Neural progenitor cell (in vitro differentiated cells): Measurements from ENCODE around the gene KCNC1. TPM values are rescaled to one million over a fixed set of nuclear protein-coding genes. Genes with fewer than 3 reads are reported as not detected.

Experiments used
- DNase-seq: peaks from one replicate; pipeline ENCODE4 v3.0.0-alpha.2; 2016; ENCODE audit warnings: low spot score
- H2AFZ ChIP-seq: fragments of 200-600 bp; sonication (generic); replicated peaks from 2 replicates; pipeline ENCODE4 v1.6.1; 2016; ENCODE audit warnings: antibody characterized with exemption
- H3F3A ChIP-seq: fragments of 200-600 bp; sonication (generic); 2 replicates; pipeline ENCODE4 v1.6.1; 2016; ENCODE audit warnings: antibody characterized with exemption, low read depth
- H3K27ac ChIP-seq: fragments of 200-600 bp; sonication (generic); 2 replicates; pipeline ENCODE4 v1.5.1; 2016; ENCODE audit warnings: mild to moderate bottlenecking
- H3K27me3 ChIP-seq: fragments of 200-600 bp; sonication (generic); 2 replicates; pipeline ENCODE4 v1.6.1; 2016; ENCODE audit warnings: mild to moderate bottlenecking, moderate library complexity
- H3K36me3 ChIP-seq: fragments of 200-600 bp; sonication (generic); 2 replicates; pipeline ENCODE4 v1.5.1; 2016
- H3K4me1 ChIP-seq: fragments of 200-600 bp; sonication (generic); 2 replicates; pipeline ENCODE4 v1.6.1; 2016; ENCODE audit warnings: mixed run types
- H3K4me2 ChIP-seq: fragments of 200-600 bp; sonication (generic); 2 replicates; pipeline ENCODE4 v1.6.1; 2016
- H3K4me3 ChIP-seq: fragments of 200-600 bp; sonication (generic); 2 replicates; pipeline ENCODE4 v1.5.1; 2016
- H3K79me2 ChIP-seq: fragments of 200-600 bp; sonication (generic); 2 replicates; pipeline ENCODE4 v1.6.1; 2016; ENCODE audit warnings: low read depth
- H3K9ac ChIP-seq: fragments of 200-600 bp; sonication (generic); 2 replicates; pipeline ENCODE4 v1.6.1; 2016
- H3K9me3 ChIP-seq: fragments of 200-600 bp; sonication (generic); 2 replicates; pipeline ENCODE4 v1.5.1; 2016; ENCODE audit warnings: low read depth
- H4K20me1 ChIP-seq: fragments of 200-600 bp; sonication (generic); 2 replicates; pipeline ENCODE4 v1.6.1; 2016; ENCODE audit warnings: low read depth
- H3K27ac Mint-ChIP-seq: 3 replicates; pipeline ENCODE4 v1.8.0; 2021; ENCODE audit warnings: mixed read lengths
- H3K27me3 Mint-ChIP-seq: 2 replicates; pipeline ENCODE4 v1.8.0; 2022; ENCODE audit warnings: low read depth, mild to moderate bottlenecking, inconsistent platforms, moderate library complexity, mixed read lengths; ENCODE audit not compliant: insufficient read depth
- H3K36me3 Mint-ChIP-seq: 3 replicates; pipeline ENCODE4 v1.8.0; 2021; ENCODE audit warnings: mixed read lengths
- H3K4me1 Mint-ChIP-seq: 3 replicates; pipeline ENCODE4 v1.8.0; 2021; ENCODE audit warnings: mixed read lengths
- H3K4me3 Mint-ChIP-seq: 3 replicates; pipeline ENCODE4 v1.8.0; 2021; ENCODE audit warnings: mild to moderate bottlenecking, moderate library complexity, mixed read lengths
- H3K9me3 Mint-ChIP-seq: 3 replicates; pipeline ENCODE4 v1.8.0; 2020; ENCODE audit warnings: mixed read lengths
- CTCF ChIP-seq: fragments of 200-600 bp; sonication (generic); IDR thresholded peaks from 2 replicates; pipeline ENCODE4 v1.5.1; 2017; ENCODE audit warnings: antibody characterized with exemption, mild to moderate bottlenecking
- EZH2 ChIP-seq: fragments of 200-600 bp; sonication (generic); IDR thresholded peaks from 2 replicates; pipeline ENCODE4 v1.6.1; 2017; ENCODE audit warnings: antibody characterized with exemption, mild to moderate bottlenecking, moderate library complexity
- EZH2phosphoT487 ChIP-seq: fragments of 200-600 bp; sonication (generic); IDR thresholded peaks from 2 replicates; pipeline ENCODE4 v1.6.1; 2017; ENCODE audit warnings: antibody characterized with exemption
- total RNA-seq: library from RNA; depleted of rRNA; stranded (reverse); fragments of >200 nt; gene quantifications from 2 replicates; pipeline ENCODE4 v1.2.3, GENCODE V29; 2015; ENCODE audit warnings: low replicate concordance

The KCNC1 gene
- total RNA-seq, 1 donor from 2014 or later = 0.04 TPM

- no peaks in the 10 kb centered on the region for H3K36me3 Mint-ChIP-seq
- H3K9ac ChIP-seq = no peak overlapping the region
- no peak overlapping the region for H3K4me2 ChIP-seq
- peaks cover 33% of the 10 kb centered on the region for H3K27me3 ChIP-seq
- no peaks in the 10 kb centered on the region for H3F3A ChIP-seq
- H2AFZ ChIP-seq = no peak overlapping the region
- no peaks in the 10 kb centered on the region for H3K9me3 ChIP-seq
- no peak for DNase-seq
- peaks cover 4% of the 10 kb centered on the region for H3K4me1 Mint-ChIP-seq
- H3K4me3 Mint-ChIP-seq = no peak overlapping the region
- H3K27ac ChIP-seq = no peak overlapping the region
- H4K20me1 ChIP-seq = no peaks in the 10 kb centered on the region
- H3K79me2 ChIP-seq = no peaks in the 10 kb centered on the region
- no peak overlapping the region for H3K27ac Mint-ChIP-seq
- peaks cover 9% of the 10 kb centered on the region for H3K4me1 ChIP-seq
- H3K9me3 Mint-ChIP-seq = peaks cover 3% of the 10 kb centered on the region
- no peak overlapping the region for H3K4me3 ChIP-seq
- H3K27me3 Mint-ChIP-seq = peaks cover 17% of the 10 kb centered on the region
- TF ChIP-seq EZH2phosphoT487 = no peak
- no peak for TF ChIP-seq CTCF
- TF ChIP-seq EZH2 = no peak
- H3K36me3 ChIP-seq = no peaks in the 10 kb centered on the region
These were observed 33.6 kb upstream of the KCNC1 start for GRCh38 chr11:17700991-17701390.

GRCh38 chr11:17702876-17703275 is 31.7 kb upstream of the KCNC1 start:
- H3K27ac ChIP-seq = no peak overlapping the region
- no peak for DNase-seq
- TF ChIP-seq CTCF (no peak), EZH2phosphoT487 (no peak), EZH2 (no peak)
- peaks cover 8% of the 10 kb centered on the region for H3K27me3 Mint-ChIP-seq
- peaks cover 6% of the 10 kb centered on the region for H3K4me1 ChIP-seq
- H3K9ac ChIP-seq = no peak overlapping the region
- H3K27ac Mint-ChIP-seq = no peak overlapping the region
- H3K4me1 Mint-ChIP-seq = no peaks in the 10 kb centered on the region
- no peaks in the 10 kb centered on the region for H3K36me3 Mint-ChIP-seq
- H3K4me3 ChIP-seq = no peak overlapping the region
- H3F3A ChIP-seq = no peaks in the 10 kb centered on the region
- no peaks in the 10 kb centered on the region for H4K20me1 ChIP-seq
- peaks cover 3% of the 10 kb centered on the region for H3K9me3 Mint-ChIP-seq
- H3K27me3 ChIP-seq = peaks cover 16% of the 10 kb centered on the region
- H2AFZ ChIP-seq = no peak overlapping the region
- no peak overlapping the region for H3K4me3 Mint-ChIP-seq
- no peaks in the 10 kb centered on the region for H3K36me3 ChIP-seq
- no peak overlapping the region for H3K4me2 ChIP-seq
- H3K79me2 ChIP-seq = no peaks in the 10 kb centered on the region
- H3K9me3 ChIP-seq = no peaks in the 10 kb centered on the region

- Histone ChIP-seq H3K36me3 (no peaks in the 10 kb centered on the region), H3K4me1 (peaks cover 6% of the 10 kb centered on the region), H3K4me2 (no peak overlapping the region), H3K9ac (no peak overlapping the region), H3F3A (no peaks in the 10 kb centered on the region), H3K27ac (no peak overlapping the region), H3K79me2 (no peaks in the 10 kb centered on the region), H2AFZ (no peak overlapping the region), H4K20me1 (no peaks in the 10 kb centered on the region), H3K9me3 (no peaks in the 10 kb centered on the region), H3K4me3 (no peak overlapping the region), H3K27me3 (peaks cover 10% of the 10 kb centered on the region)
- no peak for TF ChIP-seq EZH2
- no peak for TF ChIP-seq CTCF
- TF ChIP-seq EZH2phosphoT487 = no peak
- no peak overlapping the region for H3K4me3 Mint-ChIP-seq
- peaks cover 3% of the 10 kb centered on the region for H3K9me3 Mint-ChIP-seq
- H3K4me1 Mint-ChIP-seq = no peaks in the 10 kb centered on the region
- H3K27me3 Mint-ChIP-seq = peaks cover 7% of the 10 kb centered on the region
- H3K27ac Mint-ChIP-seq = no peak overlapping the region
- no peak for DNase-seq
- H3K36me3 Mint-ChIP-seq = no peaks in the 10 kb centered on the region
These were observed 30.6 kb upstream of the KCNC1 start for GRCh38 chr11:17703951-17704350.
